Fibroblast of upper back skin (primary cell): ENCODE measurements around the gene ASPG.

Experiments used
- DNase-seq: peaks from one replicate; pipeline ENCODE4 v3.0.0-alpha.2; 2013

Gene ASPG

DNA sequence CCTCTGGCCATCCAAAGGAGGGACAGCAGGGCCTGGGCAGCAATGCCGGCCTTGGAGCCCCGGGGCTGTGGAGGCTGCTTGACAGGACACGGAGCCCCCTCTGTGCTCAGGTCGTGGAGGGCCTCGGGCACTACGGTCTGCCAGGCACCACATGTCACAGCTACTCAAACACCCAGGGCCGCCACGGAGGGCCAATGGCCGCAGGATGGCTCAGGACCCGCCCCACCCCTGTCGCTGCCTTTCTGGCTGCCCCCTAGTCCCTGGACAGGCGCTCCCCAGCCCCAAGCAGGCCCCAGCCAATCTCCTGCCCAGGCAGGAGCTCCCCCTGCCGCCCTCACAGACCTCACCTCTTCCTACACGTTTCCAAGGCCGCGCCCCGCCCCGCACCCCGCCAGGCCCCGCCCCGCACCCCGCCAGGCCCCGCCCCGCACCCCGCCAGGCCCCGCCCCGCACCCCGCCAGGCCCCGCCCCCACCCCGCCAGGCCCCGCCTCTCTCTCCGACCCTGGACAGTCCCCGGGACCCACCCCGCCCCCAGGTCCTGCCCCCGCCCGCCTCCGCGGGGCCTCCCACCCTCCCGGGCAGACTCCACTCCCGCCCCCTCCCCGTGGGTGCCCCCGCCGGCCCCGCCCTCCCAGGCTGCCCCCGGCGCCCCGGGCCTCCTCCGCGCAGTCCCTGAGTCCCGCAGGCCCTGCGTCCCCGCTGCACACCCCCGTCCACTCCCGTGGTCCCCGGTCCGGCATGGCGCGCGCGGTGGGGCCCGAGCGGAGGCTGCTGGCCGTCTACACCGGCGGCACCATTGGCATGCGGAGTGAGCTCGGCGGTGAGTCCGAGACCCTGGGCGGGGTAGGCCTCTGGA is at the start of gene ASPG:
ASPG (plus strand) TSS at position 669 of the 857 bp plus-strand sequence; CDS start at position 740, 71 bp downstream.
- DNase-seq, result no peak

DNA sequence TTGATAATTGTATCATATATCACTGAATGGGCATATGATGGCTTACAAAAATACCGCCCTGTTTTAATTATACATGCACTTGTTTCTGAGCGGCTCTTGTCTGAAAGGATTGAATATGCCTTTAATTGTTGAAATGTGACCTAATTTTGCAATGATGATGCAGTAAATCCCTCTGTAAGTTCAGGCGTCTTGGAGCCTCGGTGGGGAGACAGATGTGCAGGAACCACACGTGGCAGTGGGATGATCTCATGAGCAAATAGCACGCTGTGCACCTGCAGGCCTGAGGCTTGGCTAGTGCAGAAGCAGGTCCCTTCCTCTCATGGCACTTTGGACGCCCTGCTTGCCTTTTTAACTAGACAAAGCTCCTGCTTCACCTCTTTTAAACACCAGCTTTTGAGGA is 49.3 kb upstream of the ASPG start:
- no peak for DNase-seq

DNA sequence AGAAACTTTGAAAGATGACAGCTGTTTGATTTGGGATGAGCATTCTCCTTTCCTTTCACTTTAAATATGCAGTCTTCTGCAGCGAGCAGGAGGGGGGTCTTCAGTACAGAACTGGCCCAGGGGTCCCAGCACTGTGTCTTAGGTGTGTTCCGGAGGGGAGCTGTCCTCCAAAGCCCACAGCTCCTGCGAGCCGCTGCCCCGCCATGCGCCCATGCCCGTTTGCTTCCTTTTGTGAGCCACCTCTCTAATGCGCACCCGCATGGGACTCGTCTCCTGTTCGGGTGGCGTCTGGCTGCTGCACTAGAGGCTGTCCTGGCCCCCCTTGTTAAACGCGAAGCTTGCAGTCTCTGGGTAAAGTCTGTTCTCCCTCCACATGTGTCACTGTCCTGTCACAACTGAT is 48.4 kb upstream of the ASPG start:
- no peak for DNase-seq

DNA sequence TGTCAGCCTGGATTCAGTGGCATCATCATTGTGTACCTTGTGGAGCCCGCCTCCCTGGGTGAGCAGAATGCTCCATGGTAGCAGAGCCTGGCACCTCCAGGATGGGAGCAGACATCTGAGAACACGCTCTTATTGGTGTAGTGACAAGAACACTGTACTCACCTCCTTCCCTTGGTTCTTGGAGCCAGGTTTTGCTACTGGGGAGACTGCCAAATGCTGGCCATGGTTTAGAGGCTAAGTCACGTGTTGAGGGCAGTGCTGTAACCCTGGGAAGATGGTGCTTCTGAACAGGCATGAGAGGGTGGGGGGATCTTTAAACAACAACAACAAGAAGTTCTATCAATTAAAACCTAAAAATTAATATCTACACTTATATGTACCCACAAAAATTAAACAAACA is 47.6 kb upstream of the ASPG start:
- DNase-seq, result no peak

DNA sequence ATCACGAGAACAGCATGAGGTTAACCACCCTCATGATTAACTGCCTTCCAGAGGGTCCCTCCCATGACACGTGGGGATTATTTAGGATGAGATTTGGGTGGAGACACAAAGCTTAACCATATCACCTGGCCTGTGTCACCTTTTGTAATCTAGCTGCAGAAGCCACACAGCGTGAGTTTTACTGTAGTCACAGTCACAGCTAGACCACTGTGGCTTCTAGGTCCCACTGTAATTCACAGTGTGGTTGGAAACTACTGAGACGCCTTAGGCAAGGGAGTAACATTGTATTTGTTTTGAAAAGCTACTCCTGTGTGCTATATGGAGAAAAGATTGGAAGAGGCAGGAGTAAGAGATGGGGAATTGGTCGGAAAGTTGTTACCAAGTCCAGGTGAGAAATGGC is 46.3 kb upstream of the ASPG start:
- no peak for DNase-seq

DNA sequence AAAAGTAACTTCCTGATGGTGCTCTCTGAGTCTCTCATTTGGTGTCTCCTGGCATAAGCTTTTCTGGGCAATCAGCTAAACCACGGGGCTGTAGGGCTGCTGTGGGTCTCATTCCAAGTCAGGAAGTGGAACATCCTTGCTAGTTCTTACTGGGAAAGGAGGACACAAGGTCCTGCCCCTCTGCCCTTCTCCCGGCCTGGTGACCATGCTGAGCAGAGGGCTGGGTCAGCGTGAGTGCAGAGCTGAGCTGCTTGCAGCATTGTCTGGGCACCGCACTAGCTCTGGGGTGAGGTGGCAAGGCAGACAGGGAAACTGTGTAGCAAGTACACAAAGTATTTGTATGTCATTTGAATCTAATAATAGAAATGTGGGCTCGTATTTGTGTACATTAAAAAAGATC is 45.0 kb upstream of the ASPG start:
- DNase-seq, result no peak

DNA sequence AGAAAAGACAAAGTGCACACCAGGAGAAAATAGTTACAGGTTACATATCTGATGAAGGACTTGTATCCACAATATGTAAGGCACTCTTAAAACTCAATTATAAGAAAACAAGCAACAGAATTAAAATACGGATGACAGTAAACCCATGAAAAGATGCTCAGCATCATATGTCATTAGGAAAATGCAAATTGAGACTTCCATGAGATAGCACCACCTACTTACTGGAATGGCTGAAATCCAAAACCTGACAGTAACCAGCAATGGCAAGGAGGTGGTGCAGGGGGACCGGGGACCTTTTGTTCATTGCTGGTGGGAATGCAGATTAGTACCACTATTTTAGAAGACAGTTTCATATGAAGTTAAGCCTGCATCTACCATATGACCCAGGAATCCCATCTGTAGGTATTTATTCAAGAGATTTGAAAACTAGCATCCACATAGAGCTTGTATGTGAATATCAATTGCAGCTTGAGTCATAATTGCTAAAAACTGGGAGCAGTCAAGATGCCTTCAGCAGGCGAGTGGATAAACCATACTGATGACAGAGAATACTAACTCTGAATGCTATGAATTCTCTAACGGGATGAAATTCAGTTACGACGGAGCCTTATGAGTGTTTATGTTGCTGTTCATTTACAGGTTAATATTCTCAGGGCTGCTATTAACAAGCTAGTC is 43.9 kb upstream of the ASPG start:
- no peak for DNase-seq

DNA sequence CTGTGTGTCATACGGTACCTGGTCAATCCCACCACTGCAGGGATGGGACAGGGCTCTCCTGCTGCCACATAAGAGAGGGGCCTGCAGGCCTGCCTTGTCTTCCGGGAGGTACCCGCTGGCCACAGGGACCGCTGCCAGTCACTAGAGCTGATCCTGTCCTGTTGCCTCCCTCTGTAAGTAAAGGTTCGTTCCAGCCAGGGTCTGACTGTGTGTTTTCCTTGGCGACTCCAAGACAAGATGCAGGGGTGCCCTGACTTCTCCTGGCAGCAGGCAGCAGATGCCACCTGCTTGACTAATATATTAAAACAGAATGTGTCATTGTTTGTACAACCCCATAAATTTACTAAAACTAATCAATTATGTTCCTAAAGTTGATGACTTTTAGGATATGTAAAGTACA is 41.5 kb upstream of the ASPG start:
- DNase-seq, result no peak

DNA sequence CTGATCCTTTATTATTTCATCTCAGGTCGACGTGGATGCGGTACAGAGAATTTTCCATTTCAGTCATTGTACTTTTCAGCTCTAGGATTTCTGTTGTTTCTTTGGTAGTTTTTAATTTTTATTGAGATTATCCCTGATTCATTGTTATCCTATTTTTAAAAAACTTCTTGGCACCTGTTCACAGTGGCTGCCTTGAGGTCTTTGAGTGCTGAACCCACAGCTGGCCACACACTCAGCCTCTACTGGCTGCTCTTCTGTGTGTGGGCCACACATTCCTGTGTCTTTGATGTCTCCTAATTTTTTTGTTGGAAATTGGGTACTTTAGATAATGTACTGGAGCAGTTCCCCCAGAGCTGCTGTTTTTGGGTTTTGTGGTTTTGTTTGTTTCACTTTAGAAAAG is 37.7 kb upstream of the ASPG start:
- no peak for DNase-seq

DNA sequence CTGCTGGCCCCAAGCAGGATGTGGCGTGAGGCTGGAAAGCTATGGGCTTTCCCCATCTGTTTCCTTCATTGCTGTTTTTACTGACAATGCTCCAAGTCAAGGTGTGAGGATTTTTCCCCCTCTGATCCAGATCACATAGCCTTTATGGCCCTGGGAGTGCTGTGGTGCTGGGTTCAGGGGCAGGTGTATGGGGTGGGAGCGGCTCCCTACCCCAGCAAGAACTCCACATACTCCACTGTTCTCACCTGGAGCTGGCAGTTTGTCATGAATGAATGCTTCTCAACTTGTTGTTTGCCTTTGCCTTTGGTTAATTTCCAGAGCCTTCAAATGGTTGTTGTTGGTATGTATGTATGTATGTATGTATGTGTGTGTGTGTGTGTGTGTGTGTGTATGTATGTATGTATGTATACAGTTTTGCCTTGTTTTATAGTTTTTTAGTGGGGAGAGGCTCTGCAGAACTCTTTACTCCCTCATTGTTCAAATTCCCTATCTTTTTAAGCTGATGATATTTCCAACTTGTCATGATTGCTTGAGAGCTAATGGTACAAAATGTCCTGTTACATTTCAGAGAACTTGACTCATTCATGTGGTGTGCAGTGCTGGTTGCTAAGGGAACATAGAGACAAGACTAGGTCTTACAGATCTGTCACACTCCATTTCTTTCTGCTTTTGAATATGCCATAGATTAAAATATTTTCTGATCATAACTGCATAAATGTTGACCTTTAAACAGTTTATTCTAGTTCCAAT is 36.6 kb upstream of the ASPG start:
- DNase-seq, result no peak

DNA sequence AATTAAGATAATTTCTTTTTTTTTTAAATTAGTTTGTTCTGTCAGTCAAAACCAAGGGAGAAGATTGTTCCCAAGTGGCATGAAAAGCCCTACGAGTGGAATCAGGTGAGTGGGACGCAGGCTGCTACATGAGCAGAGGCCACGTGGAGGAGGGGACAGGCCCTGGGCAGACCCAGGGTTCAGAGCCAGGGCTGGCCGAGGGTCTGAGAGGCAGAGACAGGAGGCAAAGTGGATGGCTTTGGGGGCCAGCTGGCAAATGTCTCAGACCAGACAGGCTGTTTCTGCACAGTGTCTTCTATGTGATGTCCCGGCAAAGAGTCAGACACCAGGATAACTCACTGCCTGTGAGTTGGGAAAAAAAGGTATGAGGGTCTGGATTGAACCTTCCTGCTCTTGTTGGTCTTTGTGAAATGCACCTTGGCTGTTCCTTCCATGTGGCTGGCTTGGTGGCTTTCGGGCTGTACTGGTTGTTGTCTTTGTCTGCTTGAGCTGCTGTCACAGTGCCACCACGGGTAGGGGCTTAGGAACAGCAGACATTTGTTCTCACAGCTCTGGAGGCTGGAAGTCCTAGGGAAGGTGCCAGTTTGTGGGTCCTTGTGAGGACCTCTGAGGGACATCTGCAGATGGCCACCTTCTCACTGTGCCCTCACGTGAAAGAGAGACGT is 35.8 kb upstream of the ASPG start:
- DNase-seq, result no peak

DNA sequence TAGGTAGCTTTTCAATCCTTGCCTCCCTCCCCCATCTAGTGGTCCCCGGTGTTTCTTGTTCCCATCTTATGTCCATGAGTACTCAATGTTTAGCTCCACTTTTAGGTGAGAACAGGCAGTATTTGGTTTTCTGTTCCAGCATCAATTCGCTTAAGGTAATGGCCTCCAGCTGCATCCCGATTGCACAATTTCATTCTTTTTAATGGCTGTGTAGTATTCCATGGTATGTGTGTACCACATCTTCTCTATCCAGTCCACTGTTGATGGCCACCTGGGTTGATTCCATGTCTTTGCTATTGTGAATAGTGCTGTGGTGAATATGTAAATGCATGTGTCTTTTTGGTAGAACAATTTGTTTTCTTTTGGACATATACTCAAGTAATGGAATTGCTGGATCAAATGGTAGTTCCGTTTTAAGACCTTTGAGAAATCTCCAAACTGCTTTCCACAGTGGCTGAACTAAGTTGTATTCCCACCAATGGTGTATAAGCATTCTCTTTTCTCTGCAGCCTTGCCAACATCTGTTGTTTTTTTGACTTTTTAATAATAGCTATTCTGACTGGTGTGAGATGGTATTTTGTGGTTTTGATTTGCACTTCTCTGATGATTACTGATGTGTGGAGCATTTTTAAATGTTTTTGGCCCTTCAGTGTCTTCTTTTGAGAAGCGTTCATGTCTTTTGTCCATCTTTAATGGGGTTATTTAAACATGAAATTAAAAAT is 34.2 kb upstream of the ASPG start:
- DNase-seq, result no peak

DNA sequence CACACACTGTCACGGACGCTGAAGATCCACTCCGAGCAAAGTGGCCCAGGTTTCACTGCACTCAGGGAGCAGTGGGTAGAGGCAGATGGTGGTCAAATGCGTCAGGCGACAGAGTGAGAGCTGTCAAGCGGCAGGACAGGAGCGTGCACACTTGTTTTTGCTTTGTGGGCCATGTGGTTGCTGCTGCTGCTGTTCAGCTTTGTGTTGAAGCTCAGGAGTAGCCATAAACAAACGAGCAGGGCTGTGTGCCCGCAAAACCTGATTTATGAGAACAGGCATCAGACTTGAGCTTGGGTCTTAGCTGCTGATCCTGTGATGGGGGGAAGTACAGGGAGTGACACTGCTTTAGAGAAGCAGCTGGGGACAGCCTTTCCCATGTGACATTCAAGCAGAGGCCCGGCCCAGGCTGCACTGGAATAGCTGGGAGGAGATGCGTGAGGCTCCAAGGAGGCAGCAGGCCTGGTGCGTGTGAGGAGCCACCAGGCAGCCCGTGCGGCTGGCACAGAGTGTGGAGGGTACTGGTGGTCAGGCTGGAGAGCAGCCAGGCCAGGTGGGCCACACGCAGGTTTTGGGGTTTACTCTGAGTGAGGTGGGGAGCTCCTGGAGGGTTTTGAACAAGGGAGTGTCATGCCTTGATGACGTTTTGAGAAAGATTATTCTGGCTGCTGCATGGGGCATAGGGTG is 31.1 kb upstream of the ASPG start:
- DNase-seq, result no peak

DNA sequence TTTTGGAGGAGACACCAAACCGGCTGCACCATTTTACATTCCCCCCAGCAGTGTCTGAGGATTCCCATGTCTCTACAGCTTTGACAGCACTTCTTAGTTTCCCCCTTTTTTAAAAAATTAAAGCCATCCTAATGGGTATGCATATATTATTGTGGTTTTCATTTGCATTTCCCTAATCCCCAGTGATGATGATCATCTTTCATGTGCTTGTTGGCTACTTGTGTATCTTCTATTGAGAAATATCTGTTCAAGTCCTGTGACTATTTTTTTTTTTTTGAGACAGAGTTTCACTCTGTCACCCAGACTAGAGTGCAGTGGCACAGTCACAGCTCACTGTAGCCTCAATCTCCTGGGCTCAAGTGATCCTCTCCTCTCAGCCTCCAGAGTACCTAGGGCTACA is 23.2 kb upstream of the ASPG start:
- DNase-seq, result no peak

DNA sequence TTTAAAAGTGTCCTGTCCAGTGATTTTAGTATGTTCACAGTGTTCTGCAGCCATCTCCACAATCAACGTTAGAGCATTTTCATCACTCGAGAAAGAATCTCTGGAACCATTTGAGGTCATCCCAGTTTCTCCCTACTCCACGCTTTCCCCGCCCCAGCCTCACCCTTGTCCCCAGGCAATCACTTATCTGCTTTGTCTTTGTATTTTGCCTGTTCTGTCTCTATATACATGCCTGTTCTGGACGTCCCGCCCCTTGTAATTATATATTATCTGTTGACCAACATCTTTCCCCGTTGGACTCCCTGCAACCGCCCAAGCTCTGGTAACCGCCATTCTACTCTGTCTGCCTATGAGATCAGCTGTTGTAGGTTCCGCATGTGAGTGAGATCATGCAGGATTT is 21.5 kb upstream of the ASPG start:
- no peak for DNase-seq

DNA sequence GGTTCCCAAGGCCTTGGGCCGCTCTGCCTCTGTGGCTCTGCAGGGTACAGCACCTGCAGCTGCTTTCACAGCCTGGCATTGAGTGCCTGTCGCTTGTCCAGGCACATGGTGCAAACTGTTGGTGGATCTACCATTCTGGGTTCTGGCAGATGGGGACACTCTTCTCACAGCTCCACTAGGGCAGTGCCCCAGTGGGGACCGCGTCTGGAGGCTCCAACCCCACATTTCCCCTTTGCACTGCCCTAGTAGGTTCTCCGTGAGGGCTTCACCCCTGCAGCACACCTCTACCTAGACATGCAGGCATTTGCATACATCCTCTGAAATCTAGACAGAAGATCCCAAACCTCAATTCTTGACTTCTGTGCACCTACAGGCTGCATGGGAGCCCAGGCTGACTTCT is 19.2 kb upstream of the ASPG start:
- no peak for DNase-seq

DNA sequence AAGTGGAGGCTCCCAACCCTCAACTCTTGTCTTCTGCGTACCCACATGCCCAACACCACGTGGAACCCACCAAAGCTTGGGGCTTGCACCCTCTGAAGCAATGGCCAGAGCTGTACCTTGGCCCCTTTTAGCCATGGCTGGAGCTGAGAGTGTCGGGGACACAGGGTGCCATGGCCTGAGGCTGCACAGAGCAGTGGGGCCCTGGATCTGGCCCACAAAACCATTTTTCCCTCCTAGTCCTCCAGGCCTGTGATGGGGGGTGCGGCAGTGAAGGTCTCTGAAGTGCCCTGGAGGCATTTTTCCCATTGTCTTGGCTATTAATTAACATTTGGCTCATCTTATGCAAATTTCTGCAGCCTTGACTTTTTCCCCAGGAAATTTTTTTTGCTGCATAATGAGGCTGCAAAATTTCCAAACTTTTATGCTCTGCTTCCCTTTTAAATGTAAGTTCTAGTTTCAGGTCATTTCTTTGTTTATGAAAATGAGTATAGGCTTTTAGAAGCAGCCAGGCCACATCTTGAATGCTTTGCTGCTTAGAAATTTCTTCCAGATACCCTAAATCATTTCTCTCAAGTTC is 18.7 kb upstream of the ASPG start:
- DNase-seq, result no peak

DNA sequence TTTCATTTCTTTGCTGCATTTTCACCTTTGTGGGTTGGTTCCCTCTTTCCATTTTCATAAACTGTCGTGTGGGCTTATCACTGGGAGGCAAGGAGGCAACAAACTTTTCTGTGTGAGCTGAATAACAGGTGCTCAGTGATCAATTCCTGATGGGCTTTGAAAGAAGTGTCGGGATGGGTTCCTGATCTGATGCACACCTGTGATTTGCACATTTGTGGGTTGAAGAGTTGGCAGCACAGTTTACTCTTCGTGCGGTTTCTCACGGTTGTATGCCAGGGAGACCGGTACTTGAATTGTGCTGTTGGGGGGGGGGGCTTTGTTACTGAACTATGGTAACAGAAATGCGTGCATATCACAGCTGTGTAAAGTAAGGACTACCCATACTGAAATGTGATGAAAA is 16.0 kb upstream of the ASPG start:
- no peak for DNase-seq

DNA sequence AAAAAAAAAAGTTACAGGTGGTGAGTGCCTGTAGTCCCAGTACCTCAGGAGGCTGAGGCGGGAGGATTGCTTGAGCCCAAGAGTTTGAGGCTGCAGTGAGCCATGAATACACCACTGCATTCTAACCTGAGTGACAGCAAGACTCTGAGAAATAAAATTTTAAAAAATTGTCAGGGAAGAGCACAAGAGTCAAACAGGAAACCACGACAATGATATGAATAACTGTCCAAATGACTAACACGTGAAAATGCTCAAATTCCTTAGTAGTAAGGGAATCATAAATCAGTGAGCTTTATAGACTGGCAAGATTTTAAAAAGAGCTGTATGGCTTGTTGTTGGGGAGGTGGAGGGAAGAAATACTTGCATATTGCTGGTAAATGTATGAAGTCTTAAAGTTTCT is 12.9 kb upstream of the ASPG start:
- no peak for DNase-seq

DNA sequence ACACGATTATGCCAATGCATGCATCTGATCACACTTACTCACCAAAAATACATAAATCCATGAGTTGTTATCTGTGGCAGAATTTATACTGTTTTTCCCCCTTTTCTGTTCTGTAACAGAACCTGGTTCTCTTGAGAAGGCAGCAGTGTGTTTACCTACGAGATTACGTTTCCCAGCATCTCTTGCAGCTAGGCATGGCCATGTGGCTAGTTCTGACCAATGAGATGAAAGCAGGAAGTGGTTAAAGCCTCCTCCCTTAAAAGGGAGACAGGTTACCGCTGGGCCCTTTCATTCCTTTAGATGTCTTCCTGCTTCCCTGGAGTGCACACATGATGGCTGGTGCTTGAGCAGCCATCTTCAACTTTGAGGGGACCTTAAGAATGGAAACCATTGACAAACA is 11.7 kb upstream of the ASPG start:
- DNase-seq, result no peak

DNA sequence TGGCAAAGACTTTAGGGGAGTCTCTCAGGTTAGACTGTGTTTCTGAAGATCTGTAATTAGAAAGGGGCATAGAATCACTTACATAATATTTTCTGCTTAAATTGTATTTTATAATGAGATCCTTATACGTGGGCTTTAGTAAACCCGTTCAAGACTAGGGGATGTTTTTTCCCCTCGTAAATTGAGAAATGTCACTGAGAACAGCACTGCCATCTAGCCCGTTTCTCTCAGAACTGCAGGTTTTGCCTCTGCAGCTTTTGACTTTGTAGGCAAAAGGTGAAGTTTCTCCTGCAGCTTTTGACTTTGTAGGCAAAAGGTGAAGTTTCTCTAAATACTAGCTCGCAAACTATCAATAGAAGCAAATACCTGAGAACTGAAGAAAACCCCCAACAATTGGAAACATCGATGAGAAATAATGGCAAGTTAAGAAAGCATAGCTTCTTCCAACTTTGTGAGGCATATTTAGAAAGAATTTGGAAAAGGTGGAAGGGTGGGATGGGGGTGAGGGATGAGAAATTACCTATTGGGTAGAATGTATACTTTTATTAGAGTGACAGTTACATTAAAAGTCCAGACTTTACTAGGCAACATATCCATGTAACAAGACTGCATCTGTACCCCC is 9.9 kb upstream of the ASPG start:
- DNase-seq, result no peak
